Measurements from ENCODE around the gene TCTA. TPM values are rescaled to one million over a fixed set of nuclear protein-coding genes. Genes with fewer than 3 reads are reported as not detected.

The TCTA gene
- total and polyA plus RNA-seq, 9 of the 15 experiments (the other 6 are each of a cell fraction or from before 2014, with no cell fraction given): 4.0 to 15.4 (median 8.2) TPM

GRCh38 chr3:49397470-49397869, 14.8 kb upstream of the TCTA start (continued):
- TF ChIP-seq IFI16 (CRISPR knock-in tag; IDR thresholded peaks at IDR 0.05) (no peak), MBD1 (CRISPR knock-in tag; IDR thresholded peaks at IDR 0.05) (no peak), HINFP (tag; conservative IDR thresholded peaks at IDR 0.05; ENCODE audit: low read depth) (no peak), CCNT2 (IDR thresholded peaks at IDR 0.05; ENCODE audit: borderline replicate concordance, extremely low read depth, insufficient read length, low read depth, low read length) (no peak), ZNF282 (CRISPR knock-in tag; IDR thresholded peaks at IDR 0.05) (no peak), ZNF589 (CRISPR knock-in tag; IDR thresholded peaks at IDR 0.05; ENCODE audit: low read depth) (no peak), AFF1 (IDR thresholded peaks at IDR 0.05; ENCODE audit: low read depth in 1 of 2, partially characterized antibody in 2 of 2) (peak in 1 of 2 experiments; percentile 61), FIP1L1 (IDR thresholded peaks at IDR 0.05; ENCODE audit: low read depth, low read length, poor library complexity, severe bottlenecking) (no peak), POLR3G (IDR thresholded peaks at IDR 0.05; ENCODE audit: extremely low read depth, insufficient read length, insufficient replicate concordance) (no peak), SMAD4 (CRISPR knock-in tag; conservative IDR thresholded peaks at IDR 0.05) (no peak), ARHGAP35 (IDR thresholded peaks at IDR 0.05; ENCODE audit: partially characterized antibody) (no peak), CREB1 (IDR thresholded peaks at IDR 0.05) (0 out of 2 replicates have a peak, but pooled peaks have one; percentile 20), CREB1 (CRISPR knock-in tag; IDR thresholded peaks at IDR 0.05) (no peak), ZNF740 (CRISPR knock-in tag; IDR thresholded peaks at IDR 0.05) (no peak), ZNF740 (tag; IDR thresholded peaks at IDR 0.05) (no peak), PHB (CRISPR knock-in tag; IDR thresholded peaks at IDR 0.05) (no peak)

Data from K562 (cell line).